Type B pancreatic cell (in vitro differentiated cells): ENCODE data around the gene DGLUCY. TPM values are rescaled to one million over a fixed set of nuclear protein-coding genes. Genes with fewer than 3 reads are reported as not detected.

Experiments used
- DNase-seq: peaks from one replicate; pipeline ENCODE4 v3.0.0; 2021; ENCODE audit warnings: mixed read lengths; ENCODE audit not compliant: unreplicated experiment; ENCODE audit errors: extremely low spot score
- H3K27ac Mint-ChIP-seq: 2 replicates; pipeline ENCODE4 v1.8.0; 2021; ENCODE audit warnings: mild to moderate bottlenecking, mixed read lengths
- H3K27me3 Mint-ChIP-seq: 2 replicates; pipeline ENCODE4 v1.8.0; 2021; ENCODE audit warnings: mixed read lengths
- H3K36me3 Mint-ChIP-seq: 2 replicates; pipeline ENCODE4 v1.8.0; 2021; ENCODE audit warnings: mixed read lengths
- H3K4me1 Mint-ChIP-seq: one replicate; pipeline ENCODE4 v1.8.0; 2021; ENCODE audit warnings: mixed read lengths; ENCODE audit not compliant: unreplicated experiment
- H3K4me3 Mint-ChIP-seq: 2 replicates; pipeline ENCODE4 v1.8.0; 2021; ENCODE audit warnings: mild to moderate bottlenecking, mixed read lengths
- H3K9me3 Mint-ChIP-seq: 2 replicates; pipeline ENCODE4 v1.8.0; 2021; ENCODE audit warnings: mixed read lengths
- total RNA-seq: library from RNA; stranded (reverse); gene quantifications from 2 replicates; pipeline ENCODE4 v1.2.1, GENCODE V29; 2021; ENCODE audit warnings: low replicate concordance
- TF ChIP-seq, protein P1 (sequence below): fragments of 200-600 bp; sonication (generic); conservative IDR thresholded peaks from 2 replicates; pipeline ENCODE4 v1.5.0; 2021; ENCODE audit warnings: antibody characterized with exemption, mild to moderate bottlenecking

The DGLUCY gene
- total RNA-seq, 1 donor from 2014 or later = 37.5 TPM

- Mint-ChIP-seq H3K4me1 (peaks cover 13% of the 10 kb centered on the region), H3K9me3 (peaks cover 6% of the 10 kb centered on the region), H3K36me3 (peaks cover 21% of the 10 kb centered on the region), H3K4me3 (no peak overlapping the region), H3K27ac (peak overlapping the region; percentile 77), H3K27me3 (no peaks in the 10 kb centered on the region)
- peak; percentile 76 for DNase-seq
- TF ChIP-seq, protein P1, sequence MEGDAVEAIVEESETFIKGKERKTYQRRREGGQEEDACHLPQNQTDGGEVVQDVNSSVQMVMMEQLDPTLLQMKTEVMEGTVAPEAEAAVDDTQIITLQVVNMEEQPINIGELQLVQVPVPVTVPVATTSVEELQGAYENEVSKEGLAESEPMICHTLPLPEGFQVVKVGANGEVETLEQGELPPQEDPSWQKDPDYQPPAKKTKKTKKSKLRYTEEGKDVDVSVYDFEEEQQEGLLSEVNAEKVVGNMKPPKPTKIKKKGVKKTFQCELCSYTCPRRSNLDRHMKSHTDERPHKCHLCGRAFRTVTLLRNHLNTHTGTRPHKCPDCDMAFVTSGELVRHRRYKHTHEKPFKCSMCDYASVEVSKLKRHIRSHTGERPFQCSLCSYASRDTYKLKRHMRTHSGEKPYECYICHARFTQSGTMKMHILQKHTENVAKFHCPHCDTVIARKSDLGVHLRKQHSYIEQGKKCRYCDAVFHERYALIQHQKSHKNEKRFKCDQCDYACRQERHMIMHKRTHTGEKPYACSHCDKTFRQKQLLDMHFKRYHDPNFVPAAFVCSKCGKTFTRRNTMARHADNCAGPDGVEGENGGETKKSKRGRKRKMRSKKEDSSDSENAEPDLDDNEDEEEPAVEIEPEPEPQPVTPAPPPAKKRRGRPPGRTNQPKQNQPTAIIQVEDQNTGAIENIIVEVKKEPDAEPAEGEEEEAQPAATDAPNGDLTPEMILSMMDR = no peak
Observed at GRCh38 chr14:91127401-91127801, 13.5 kb downstream of the DGLUCY start.

GRCh38 chr14:91127924-91128323, 14.1 kb downstream of the DGLUCY start:
- TF ChIP-seq, protein P1 = no peak
- H3K27me3 Mint-ChIP-seq = no peaks in the 10 kb centered on the region
- H3K4me1 Mint-ChIP-seq = peaks cover 12% of the 10 kb centered on the region
- DNase-seq = no peak
- peaks cover 6% of the 10 kb centered on the region for H3K9me3 Mint-ChIP-seq
- H3K4me3 Mint-ChIP-seq = no peak overlapping the region
- H3K27ac Mint-ChIP-seq = peak overlapping the region; percentile 77
- H3K36me3 Mint-ChIP-seq = peaks cover 21% of the 10 kb centered on the region

- no peak overlapping the region for H3K4me3 Mint-ChIP-seq
- H3K4me1 Mint-ChIP-seq = peaks cover 9% of the 10 kb centered on the region
- no peak overlapping the region for H3K27ac Mint-ChIP-seq
- TF ChIP-seq, protein P1 = no peak
- no peaks in the 10 kb centered on the region for H3K27me3 Mint-ChIP-seq
- DNase-seq = no peak
- peaks cover 6% of the 10 kb centered on the region for H3K9me3 Mint-ChIP-seq
- peaks cover 23% of the 10 kb centered on the region for H3K36me3 Mint-ChIP-seq
Observed at GRCh38 chr14:91128699-91129098, 14.8 kb downstream of the DGLUCY start.

- peaks cover 9% of the 10 kb centered on the region for H3K4me1 Mint-ChIP-seq
- TF ChIP-seq, protein P1 = no peak
- H3K27ac Mint-ChIP-seq = no peak overlapping the region
- H3K9me3 Mint-ChIP-seq = peaks cover 6% of the 10 kb centered on the region
- H3K27me3 Mint-ChIP-seq = no peaks in the 10 kb centered on the region
- H3K36me3 Mint-ChIP-seq = peaks cover 28% of the 10 kb centered on the region
- no peak for DNase-seq
- no peak overlapping the region for H3K4me3 Mint-ChIP-seq
Observed at GRCh38 chr14:91129261-91129660, 15.4 kb downstream of the DGLUCY start.

DNA sequence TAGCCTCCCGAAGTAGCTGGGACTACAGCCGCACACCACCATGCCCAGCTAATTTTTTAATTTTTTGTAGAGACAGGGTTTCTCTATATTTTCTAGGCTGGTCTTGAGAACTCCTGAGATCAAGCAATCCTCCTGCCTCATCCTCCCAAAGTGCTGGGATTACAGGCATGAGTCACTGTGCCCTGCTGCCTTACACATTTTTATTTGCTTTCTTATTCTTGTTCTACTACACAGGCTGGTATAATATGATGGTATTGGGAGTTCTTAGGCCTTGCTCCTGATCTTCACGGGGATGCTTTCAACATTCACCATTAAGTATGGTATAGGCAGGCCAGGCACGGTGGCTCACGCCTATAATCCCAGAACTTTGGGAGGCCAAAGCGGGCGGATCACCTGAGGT, 21.2 kb downstream of the DGLUCY start:
- peaks cover 12% of the 10 kb centered on the region for H3K36me3 Mint-ChIP-seq
- H3K27me3 Mint-ChIP-seq = no peaks in the 10 kb centered on the region
- H3K27ac Mint-ChIP-seq = no peak overlapping the region

More for the DNA sequence above, 21.2 kb downstream of the DGLUCY start:
- Mint-ChIP-seq H3K9me3 (no peaks in the 10 kb centered on the region), H3K4me3 (no peak overlapping the region), H3K4me1 (peaks cover 5% of the 10 kb centered on the region)
- no peak for DNase-seq
- TF ChIP-seq, protein P1 = no peak
